Psoas muscle (tissue), 8 donors: ENCODE data around the gene RAB10. TPM values are rescaled to one million over a fixed set of nuclear protein-coding genes. Genes with fewer than 3 reads are reported as not detected.

Experiments
- ATAC-seq, 4 donors: fragments of 200-7000 bp; cut with Tn5 transposase; one replicate each; pipeline ENCODE4 v1.9.1; 2020; ENCODE audit warnings: moderate library complexity in 3 of 4, mild to moderate bottlenecking in 2 of 4
- DNase-seq, 2 donors: peaks; one replicate each; pipeline ENCODE4 v3.0.0-alpha.2; 2020
- H3K27ac ChIP-seq: fragments of 200-600 bp; one replicate; pipeline ENCODE4 v1.8.0; 2022
- H3K27me3 ChIP-seq, 3 donors: fragments of 200-600 bp in 1 of 3; one replicate each; pipeline versions ENCODE4 v1.6.1 to v1.8.0; 2013 to 2022; ENCODE audit warnings: low read length in 2 of 3, mild to moderate bottlenecking in 2 of 3, moderate library complexity in 1 of 3; ENCODE audit not compliant: insufficient read depth in 3 of 3
- H3K36me3 ChIP-seq, 2 donors: fragments of 200-600 bp in 1 of 2; one replicate each; pipeline versions ENCODE4 v1.6.1 to v1.8.0; 2013 to 2022; ENCODE audit warnings: low read depth in 1 of 2, mild to moderate bottlenecking in 1 of 2, moderate library complexity in 1 of 2; ENCODE audit not compliant: insufficient read depth in 1 of 2
- H3K4me1 ChIP-seq: fragments of 200-600 bp; one replicate; pipeline ENCODE4 v1.8.0; 2022
- H3K4me3 ChIP-seq: fragments of 200-600 bp; one replicate; pipeline ENCODE4 v1.8.0; 2022; ENCODE audit warnings: mild to moderate bottlenecking
- H3K9me3 ChIP-seq: fragments of 200-600 bp; one replicate; pipeline ENCODE4 v1.8.0; 2022
- CTCF ChIP-seq: fragments of 200-600 bp; IDR thresholded peaks from one replicate; pipeline ENCODE4 v1.8.0; 2022; ENCODE audit warnings: antibody characterized with exemption
- WGBS, 3 donors: extraction: QIAGEN DNeasy Blood & Tissue Kit; methylation state at CpG; one replicate each; pipeline versions ENCODE4 v1.1.6 to v1.1.7; 2013; 5-methylcytosine and 5-hydroxymethylcytosine counted together
- intact Hi-C, 2 donors: fragments of 100-400 bp; cut with DNase I; formaldehyde crosslinking; loops; one replicate each; pipeline versions ENCODE4 v1.11.0 to v1.14.2; 2022
- polyA plus RNA-seq, 3 donors: library from polyadenylated mRNA; stranded (reverse); fragments of 200-250 nt; gene quantifications; one replicate each; pipeline ENCODE4 v1.2.3, GENCODE V29; 2013
- total RNA-seq, 4 donors: library from RNA; stranded (reverse); fragmentation: NEBNext Ultra II Directional in 2 of 4; extraction: Animal tissue kit (Norgen Biotek cat#: 25700) in 2 of 4; gene quantifications; one replicate each; pipeline versions ENCODE4 v1.2.1 to v1.2.4, GENCODE V29; 2021 to 2023
- donor health status: healthy with polysubstance abuse.
- donor health status: DM: no; HTN: no; CAD: no; lungs with moderate emphysema.
- donor health status: Bipolar disorder and iron deficiency.
- donor health status: healthy.
- donor health status: DM: yes; HTN: yes; CAD: no.
- donor health status: DM: no; HTN: no; CAD: no.
- donor health status: DM: no; HTN: no; CAD: no.
- donor health status: DM: yes; HTN: yes; CAD: no.

The RAB10 gene
- total and polyA plus RNA-seq, 7 donors, result 76.5 to 170 (median 147) TPM

GRCh38 chr2:26008851-26009566, 24.9 kb upstream of the RAB10 start:
- Histone ChIP-seq H3K4me3 (no peak overlapping the region), H3K27me3 (no peaks in the 10 kb centered on the region), H3K9me3 (no peaks in the 10 kb centered on the region), H3K36me3 (no peaks in the 10 kb centered on the region), H3K27ac (peak overlapping the region; percentile 67), H3K4me1 (peaks cover 24% of the 10 kb centered on the region)
- peak; percentile 45 to 56 for DNase-seq
- TF ChIP-seq CTCF, result no peak
- peak; percentile 73 to 83 (median 76) for ATAC-seq
- WGBS, 3 donors, result 77 to 82% (median 80%) methylated on average over 2 of the region's 2 CpGs
- intact Hi-C loops, result no loop called here

GRCh38 chr2:26009567-26009963, 24.3 kb upstream of the RAB10 start:
- 77 to 92% (median 77%) methylated on average over 2 of the region's 2 CpGs for WGBS, 3 donors
- no peak overlapping the region for H3K4me3 ChIP-seq
- DNase-seq, result no peak
- ATAC-seq, result no peak
- TF ChIP-seq CTCF, result no peak
- H3K36me3 ChIP-seq, result no peaks in the 10 kb centered on the region
- H3K27ac ChIP-seq, result peak overlapping the region; percentile 67
- H3K9me3 ChIP-seq, result no peaks in the 10 kb centered on the region
- peaks cover 24% of the 10 kb centered on the region for H3K4me1 ChIP-seq
- intact Hi-C loops, result no loop called here
- no peaks in the 10 kb centered on the region for H3K27me3 ChIP-seq

- intact Hi-C loops, result no loop called here
- no peaks in the 10 kb centered on the region for H3K36me3 ChIP-seq
- DNase-seq, result no peak
Measured at GRCh38 chr2:26010943-26011342, 22.9 kb upstream of the RAB10 start.

GRCh38 chr2:26011609-26011989, 22.3 kb upstream of the RAB10 start:
- peak in 1 of 4 donors; percentile 45 for ATAC-seq

More at GRCh38 chr2:26010943-26011342, 22.9 kb upstream of the RAB10 start:
- no peaks in the 10 kb centered on the region for H3K27me3 ChIP-seq
- ATAC-seq, result no peak
- no peak for TF ChIP-seq CTCF
- H3K9me3 ChIP-seq, result no peaks in the 10 kb centered on the region
- no peak overlapping the region for H3K4me3 ChIP-seq
- 79 to 86% (median 85%) methylated on average over 3 of the region's 3 CpGs for WGBS, 3 donors
- H3K4me1 ChIP-seq, result peaks cover 24% of the 10 kb centered on the region
- peak overlapping the region; percentile 78 for H3K27ac ChIP-seq

More at GRCh38 chr2:26011609-26011989, 22.3 kb upstream of the RAB10 start:
- Histone ChIP-seq H3K4me3 (no peak overlapping the region), H3K36me3 (no peaks in the 10 kb centered on the region), H3K4me1 (peaks cover 29% of the 10 kb centered on the region), H3K9me3 (no peaks in the 10 kb centered on the region), H3K27ac (peak overlapping the region; percentile 78), H3K27me3 (no peaks in the 10 kb centered on the region)
- DNase-seq, result no peak
- no peak for TF ChIP-seq CTCF
- 58 to 65% (median 59%) methylated on average over 6 of the region's 6 CpGs for WGBS, 3 donors
- intact Hi-C loops, result no loop called here
